Vagina (tissue), 2 donors: ENCODE results near the gene ITLN1.

ENCODE experiments used
- POLR2A ChIP-seq, 2 donors: fragments of 450-650 bp; IDR thresholded peaks; one replicate each; pipeline ENCODE4 v1.6.1; 2017; ENCODE audit warnings: antibody characterized with exemption in 2 of 2, mild to moderate bottlenecking in 2 of 2, moderate library complexity in 2 of 2
- TF ChIP-seq, protein P1 (sequence below), 3 experiments: fragments of 450-650 bp in 2 of 3; fragments of 200-600 bp in 1 of 3; sonication (generic) in 1 of 3; IDR thresholded peaks; one replicate each; pipeline ENCODE4 v1.5.1; 2017 to 2019; ENCODE audit warnings: antibody characterized with exemption in 3 of 3, mild to moderate bottlenecking in 2 of 3, moderate library complexity in 2 of 3

DNA sequence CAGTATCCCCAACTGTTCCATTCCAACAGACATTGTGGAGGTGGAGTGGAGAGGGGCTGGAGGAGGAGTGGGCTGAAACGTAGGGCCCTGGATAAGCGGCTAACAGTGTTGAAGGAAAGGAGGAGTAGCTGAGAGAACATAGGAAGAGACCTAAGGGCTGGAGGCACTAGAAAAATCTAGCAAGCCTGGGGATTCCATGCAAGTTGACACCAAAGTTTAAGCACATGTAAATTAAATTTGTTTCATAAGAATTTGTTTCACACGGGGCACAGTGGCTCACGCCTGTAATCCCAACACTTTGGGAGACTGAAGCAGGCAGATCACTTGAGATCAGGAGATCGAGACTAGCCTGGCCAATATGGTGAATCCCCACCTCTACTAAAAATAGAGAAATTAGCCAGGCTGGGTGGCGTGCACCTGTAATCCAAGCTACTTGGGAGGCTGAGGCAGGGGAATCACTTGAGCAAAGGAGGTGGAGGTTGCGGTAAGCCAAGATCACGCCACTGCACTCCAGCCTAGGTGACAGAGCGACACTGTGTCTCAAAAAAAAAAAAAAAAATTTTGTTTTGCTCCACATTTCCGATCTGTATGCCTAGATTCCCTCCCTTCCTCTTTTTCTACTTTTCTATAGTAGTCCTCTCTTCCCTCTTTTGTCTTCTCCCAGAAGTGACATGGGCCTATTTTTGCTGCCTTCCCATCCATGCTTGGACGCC lies 21.8 kb downstream of the ITLN1 start:
- TF ChIP-seq, protein P1, sequence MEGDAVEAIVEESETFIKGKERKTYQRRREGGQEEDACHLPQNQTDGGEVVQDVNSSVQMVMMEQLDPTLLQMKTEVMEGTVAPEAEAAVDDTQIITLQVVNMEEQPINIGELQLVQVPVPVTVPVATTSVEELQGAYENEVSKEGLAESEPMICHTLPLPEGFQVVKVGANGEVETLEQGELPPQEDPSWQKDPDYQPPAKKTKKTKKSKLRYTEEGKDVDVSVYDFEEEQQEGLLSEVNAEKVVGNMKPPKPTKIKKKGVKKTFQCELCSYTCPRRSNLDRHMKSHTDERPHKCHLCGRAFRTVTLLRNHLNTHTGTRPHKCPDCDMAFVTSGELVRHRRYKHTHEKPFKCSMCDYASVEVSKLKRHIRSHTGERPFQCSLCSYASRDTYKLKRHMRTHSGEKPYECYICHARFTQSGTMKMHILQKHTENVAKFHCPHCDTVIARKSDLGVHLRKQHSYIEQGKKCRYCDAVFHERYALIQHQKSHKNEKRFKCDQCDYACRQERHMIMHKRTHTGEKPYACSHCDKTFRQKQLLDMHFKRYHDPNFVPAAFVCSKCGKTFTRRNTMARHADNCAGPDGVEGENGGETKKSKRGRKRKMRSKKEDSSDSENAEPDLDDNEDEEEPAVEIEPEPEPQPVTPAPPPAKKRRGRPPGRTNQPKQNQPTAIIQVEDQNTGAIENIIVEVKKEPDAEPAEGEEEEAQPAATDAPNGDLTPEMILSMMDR (IDR thresholded peaks at IDR 0.05), result no peak
- no peak for TF ChIP-seq POLR2A (IDR thresholded peaks at IDR 0.05)
